Central memory CD8-positive, alpha-beta T cell (primary cell): ENCODE data around the gene GPAM.

Source experiments
- ATAC-seq: fragments of 150-1000 bp; cut with Tn5 transposase; replicated peaks from 2 replicates; pipeline ENCODE4 v1.10.0; 2022; ENCODE audit warnings: mild to moderate bottlenecking, moderate FRiP score, moderate number of reproducible peaks; ENCODE audit not compliant: poor library complexity, severe bottlenecking; ENCODE audit errors: extremely low read depth
- DNase-seq, 2 donors: peaks; one replicate each; pipeline ENCODE4 v3.0.0; 2021; ENCODE audit warnings: low spot score in 2 of 2
- H3K27ac Mint-ChIP-seq: one replicate; pipeline ENCODE4 v1.8.0; 2022; ENCODE audit warnings: low read depth, mild to moderate bottlenecking, moderate library complexity, mixed read lengths
- H3K27me3 Mint-ChIP-seq: one replicate; pipeline ENCODE4 v1.8.0; 2022; ENCODE audit warnings: mixed read lengths
- H3K36me3 Mint-ChIP-seq: one replicate; pipeline ENCODE4 v1.8.0; 2022; ENCODE audit warnings: mild to moderate bottlenecking, moderate library complexity, mixed read lengths; ENCODE audit not compliant: insufficient read depth
- H3K4me1 Mint-ChIP-seq: one replicate; pipeline ENCODE4 v1.8.0; 2022; ENCODE audit warnings: mixed read lengths
- H3K4me3 Mint-ChIP-seq: one replicate; pipeline ENCODE4 v1.8.0; 2022; ENCODE audit warnings: mild to moderate bottlenecking, moderate library complexity, mixed read lengths
- H3K9me3 Mint-ChIP-seq: one replicate; pipeline ENCODE4 v1.8.0; 2022; ENCODE audit warnings: mixed read lengths

The GPAM gene

DNA sequence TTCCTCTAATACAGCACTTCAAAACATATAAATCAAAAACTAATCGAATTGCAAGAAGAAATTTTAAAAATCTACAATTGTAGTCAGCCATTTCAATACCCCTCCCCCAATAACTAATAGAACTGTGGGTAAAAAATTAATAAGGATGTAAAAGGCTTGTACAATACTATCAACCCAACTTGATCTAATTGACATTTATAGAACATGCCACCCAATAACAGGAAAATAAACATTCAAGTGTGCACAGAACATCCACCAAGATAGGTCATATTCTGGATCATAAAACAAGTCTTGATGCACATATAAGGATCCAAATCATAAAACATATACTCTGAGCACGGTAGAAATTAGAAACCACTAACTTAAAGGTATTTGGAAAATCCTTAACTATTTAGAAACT is 4.0 kb upstream of the GPAM start:
- Mint-ChIP-seq H3K27me3 (peaks cover 49% of the 10 kb centered on the region), H3K27ac (no peak overlapping the region), H3K36me3 (peaks cover 10% of the 10 kb centered on the region), H3K4me1 (peaks cover 32% of the 10 kb centered on the region), H3K4me3 (no peak overlapping the region), H3K9me3 (no peaks in the 10 kb centered on the region)
- ATAC-seq (no peak), DNase-seq (no peak)

DNA sequence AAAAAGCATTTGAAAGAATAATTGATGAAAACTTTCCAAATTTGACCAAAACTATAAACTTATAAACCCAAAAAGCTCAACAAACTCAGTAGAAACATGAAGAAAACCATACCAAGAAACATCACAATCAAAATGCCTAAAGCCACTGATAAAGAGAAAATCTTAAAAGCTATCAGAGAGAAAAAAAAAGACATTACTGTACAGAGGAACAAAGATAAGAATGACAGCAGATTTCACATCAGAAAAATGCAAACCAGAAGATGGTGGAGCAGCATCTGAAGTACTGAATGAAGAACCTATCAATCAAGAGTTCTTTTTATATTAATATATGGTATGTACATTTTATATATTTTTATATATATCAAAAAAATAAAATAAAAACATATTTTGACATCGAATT is 2.4 kb upstream of the GPAM start:
- Mint-ChIP-seq H3K9me3 (no peaks in the 10 kb centered on the region), H3K27ac (peak overlapping the region; percentile 87), H3K4me1 (peaks cover 33% of the 10 kb centered on the region), H3K4me3 (peak overlapping the region; percentile 89), H3K36me3 (peaks cover 10% of the 10 kb centered on the region), H3K27me3 (peaks cover 36% of the 10 kb centered on the region)
- DNase-seq = no peak
- no peak for ATAC-seq

DNA sequence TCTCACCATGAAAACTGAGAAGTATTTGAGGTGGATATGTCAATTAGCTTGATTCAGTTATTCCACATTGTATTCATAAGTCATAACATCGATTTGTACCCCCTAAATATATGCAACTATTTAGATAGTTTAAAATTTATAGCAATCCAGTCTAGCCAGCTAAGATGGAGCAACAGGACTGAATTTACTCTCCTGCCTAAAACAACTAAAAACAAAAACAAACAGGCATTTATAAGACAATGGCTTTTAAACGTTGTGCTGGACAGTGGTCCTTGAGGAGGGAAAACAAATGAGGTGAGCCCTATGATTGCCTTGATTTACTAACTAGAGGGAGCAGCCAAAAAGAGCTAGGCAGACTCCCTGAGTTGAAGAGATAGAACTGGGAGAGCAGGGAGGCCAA is 814 bp upstream of the GPAM start:
- Mint-ChIP-seq H3K36me3 (peaks cover 13% of the 10 kb centered on the region), H3K27me3 (peaks cover 29% of the 10 kb centered on the region), H3K4me1 (peaks cover 38% of the 10 kb centered on the region), H3K27ac (peak overlapping the region; percentile 93), H3K4me3 (peak overlapping the region; percentile 89), H3K9me3 (no peaks in the 10 kb centered on the region)
- DNase-seq (no peak), ATAC-seq (no peak)

DNA sequence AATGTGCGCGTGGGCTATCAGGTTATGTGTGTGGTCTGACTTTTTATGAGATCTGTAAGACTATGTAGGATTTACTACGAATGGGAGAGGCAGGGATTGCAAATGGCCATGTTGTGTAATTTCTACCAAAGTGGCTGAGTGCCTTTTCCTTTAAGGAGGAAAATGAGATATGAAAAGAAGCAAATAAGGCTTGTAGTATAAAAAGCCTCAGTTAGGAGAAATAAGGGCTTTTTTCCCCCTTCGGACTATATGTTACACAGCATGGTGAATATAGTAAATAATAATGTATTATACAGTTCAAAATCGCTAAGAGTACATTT is 447 bp upstream of the GPAM start:
- Mint-ChIP-seq H3K4me3 (peak overlapping the region; percentile 89), H3K27me3 (peaks cover 25% of the 10 kb centered on the region), H3K36me3 (peaks cover 14% of the 10 kb centered on the region), H3K9me3 (no peaks in the 10 kb centered on the region), H3K27ac (peak overlapping the region; percentile 93), H3K4me1 (peaks cover 38% of the 10 kb centered on the region)
- DNase-seq = no peak
- no peak for ATAC-seq

DNA sequence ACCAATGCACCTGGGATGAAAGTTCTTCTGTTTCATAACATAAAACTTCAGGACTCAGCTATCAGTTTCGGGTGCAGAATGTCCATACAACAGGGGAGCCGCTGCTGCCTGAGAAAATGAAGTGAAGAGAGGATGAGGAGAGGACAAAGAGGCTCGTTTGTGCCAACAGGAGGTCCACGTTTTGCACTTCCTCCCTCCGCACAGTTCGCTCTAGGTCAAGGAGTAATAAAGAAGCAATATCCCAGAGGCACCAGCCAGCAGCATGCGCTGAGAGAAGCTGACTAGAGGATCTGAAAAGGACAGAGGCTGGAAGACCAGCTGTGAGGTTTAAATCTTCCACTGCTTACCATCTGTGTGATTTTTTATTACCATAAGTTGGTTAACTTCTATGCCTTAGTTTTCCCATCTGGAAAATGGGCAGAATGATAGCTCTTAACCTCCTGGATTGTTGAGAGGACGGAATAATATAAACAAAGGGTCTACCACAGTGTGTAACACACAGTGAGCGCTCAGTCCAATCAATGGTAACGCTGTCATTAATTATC is 709 bp downstream of the GPAM start:
- Mint-ChIP-seq H3K36me3 (peaks cover 25% of the 10 kb centered on the region), H3K4me3 (peak overlapping the region; percentile 89), H3K4me1 (peaks cover 38% of the 10 kb centered on the region), H3K27me3 (peaks cover 13% of the 10 kb centered on the region), H3K27ac (peak overlapping the region; percentile 93), H3K9me3 (no peaks in the 10 kb centered on the region)
- ATAC-seq = no peak
- no peak for DNase-seq

DNA sequence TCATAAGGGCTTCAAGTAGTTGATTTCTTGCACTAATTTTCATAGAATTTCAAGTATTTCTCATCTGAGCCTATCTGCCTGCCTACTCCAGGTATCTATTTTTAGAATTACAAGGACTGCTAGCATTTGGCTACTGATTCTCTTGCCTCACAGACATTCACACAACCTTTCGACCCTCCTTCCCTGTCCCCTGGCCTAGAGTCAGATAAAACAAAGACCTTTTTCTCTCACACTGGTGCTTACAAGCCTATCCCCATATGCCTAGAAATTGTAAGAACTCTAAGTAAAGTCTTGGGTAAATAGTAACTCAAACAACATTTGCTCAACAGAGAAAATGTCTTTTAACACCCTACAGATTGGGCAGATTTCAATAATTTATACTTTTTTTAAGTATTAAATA is 6.3 kb downstream of the GPAM start:
- H3K4me1 Mint-ChIP-seq = peaks cover 5% of the 10 kb centered on the region
- H3K9me3 Mint-ChIP-seq = no peaks in the 10 kb centered on the region
- no peak for ATAC-seq
- no peak overlapping the region for H3K4me3 Mint-ChIP-seq
- no peak overlapping the region for H3K27ac Mint-ChIP-seq
- H3K27me3 Mint-ChIP-seq = no peaks in the 10 kb centered on the region
- no peak for DNase-seq
- H3K36me3 Mint-ChIP-seq = peaks cover 45% of the 10 kb centered on the region

DNA sequence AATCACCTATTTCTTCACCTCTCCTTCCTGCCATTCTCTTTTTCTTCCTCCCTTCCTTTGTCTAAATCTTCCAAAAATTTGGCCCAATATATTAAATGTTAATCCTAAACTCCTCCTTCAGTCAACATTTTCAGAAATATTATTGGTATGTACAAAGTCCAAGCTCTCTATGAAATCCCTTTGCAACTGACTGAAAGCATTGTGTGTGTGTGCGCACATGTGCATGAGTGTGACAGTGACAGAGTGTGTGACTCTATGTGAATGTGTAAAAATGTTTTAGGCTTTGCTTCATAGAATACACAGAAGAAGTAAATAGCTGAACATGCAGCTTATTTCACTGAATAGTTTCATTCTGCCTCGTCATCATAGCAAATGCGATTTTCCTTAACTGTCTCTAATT is 7.0 kb downstream of the GPAM start:
- H3K27ac Mint-ChIP-seq = no peak overlapping the region
- ATAC-seq (no peak), DNase-seq (no peak)
- H3K4me1 Mint-ChIP-seq = peaks cover 5% of the 10 kb centered on the region
- no peaks in the 10 kb centered on the region for H3K9me3 Mint-ChIP-seq
- no peak overlapping the region for H3K4me3 Mint-ChIP-seq
- no peaks in the 10 kb centered on the region for H3K27me3 Mint-ChIP-seq
- H3K36me3 Mint-ChIP-seq = peaks cover 49% of the 10 kb centered on the region

GRCh38 chr10:112175409-112175808 is 8.2 kb downstream of the GPAM start:
- H3K27me3 Mint-ChIP-seq = no peaks in the 10 kb centered on the region
- H3K4me1 Mint-ChIP-seq = peaks cover 5% of the 10 kb centered on the region
- H3K27ac Mint-ChIP-seq = no peak overlapping the region
- no peaks in the 10 kb centered on the region for H3K9me3 Mint-ChIP-seq
- no peak for DNase-seq
- no peak for ATAC-seq
- H3K36me3 Mint-ChIP-seq = peaks cover 55% of the 10 kb centered on the region
- no peak overlapping the region for H3K4me3 Mint-ChIP-seq

GRCh38 chr10:112173206-112173605 is 10.4 kb downstream of the GPAM start:
- DNase-seq = no peak
- Mint-ChIP-seq H3K9me3 (no peaks in the 10 kb centered on the region), H3K27ac (no peak overlapping the region), H3K27me3 (no peaks in the 10 kb centered on the region), H3K4me1 (no peaks in the 10 kb centered on the region), H3K36me3 (peaks cover 49% of the 10 kb centered on the region), H3K4me3 (no peak overlapping the region)
- ATAC-seq = no peak

DNA sequence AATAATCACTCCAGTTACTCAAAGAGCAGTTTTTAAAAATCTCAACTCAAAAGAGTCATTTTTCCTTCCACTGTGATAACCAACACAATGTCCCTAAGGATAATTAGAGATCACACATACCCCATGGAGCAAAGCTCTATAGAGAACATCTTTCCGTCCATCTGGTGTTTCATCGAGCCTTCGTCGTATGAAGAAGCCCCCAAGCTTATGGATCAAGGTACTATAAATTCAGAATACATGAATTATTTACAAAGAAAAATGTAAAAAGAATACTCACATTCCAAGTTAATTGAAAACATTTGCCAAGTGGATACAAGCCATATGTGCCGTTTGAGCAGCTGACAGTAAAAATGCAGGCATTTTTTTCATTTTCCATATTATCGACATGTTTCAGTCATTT is 14.8 kb downstream of the GPAM start:
- Mint-ChIP-seq H3K36me3 (peaks cover 47% of the 10 kb centered on the region), H3K27me3 (no peaks in the 10 kb centered on the region), H3K4me1 (no peaks in the 10 kb centered on the region), H3K27ac (no peak overlapping the region), H3K4me3 (no peak overlapping the region), H3K9me3 (no peaks in the 10 kb centered on the region)
- ATAC-seq = no peak
- no peak for DNase-seq

- Mint-ChIP-seq H3K27me3 (no peaks in the 10 kb centered on the region), H3K36me3 (peaks cover 40% of the 10 kb centered on the region), H3K9me3 (no peaks in the 10 kb centered on the region), H3K4me3 (no peak overlapping the region), H3K4me1 (no peaks in the 10 kb centered on the region), H3K27ac (no peak overlapping the region)
- DNase-seq = no peak
- no peak for ATAC-seq
Measured at GRCh38 chr10:112166800-112167199, 16.8 kb downstream of the GPAM start.

- Mint-ChIP-seq H3K27ac (no peak overlapping the region), H3K9me3 (no peaks in the 10 kb centered on the region), H3K4me1 (no peaks in the 10 kb centered on the region), H3K27me3 (no peaks in the 10 kb centered on the region), H3K4me3 (no peak overlapping the region), H3K36me3 (peaks cover 55% of the 10 kb centered on the region)
- no peak for DNase-seq
- ATAC-seq = no peak
Measured at GRCh38 chr10:112161757-112162518, 21.6 kb downstream of the GPAM start.

DNA sequence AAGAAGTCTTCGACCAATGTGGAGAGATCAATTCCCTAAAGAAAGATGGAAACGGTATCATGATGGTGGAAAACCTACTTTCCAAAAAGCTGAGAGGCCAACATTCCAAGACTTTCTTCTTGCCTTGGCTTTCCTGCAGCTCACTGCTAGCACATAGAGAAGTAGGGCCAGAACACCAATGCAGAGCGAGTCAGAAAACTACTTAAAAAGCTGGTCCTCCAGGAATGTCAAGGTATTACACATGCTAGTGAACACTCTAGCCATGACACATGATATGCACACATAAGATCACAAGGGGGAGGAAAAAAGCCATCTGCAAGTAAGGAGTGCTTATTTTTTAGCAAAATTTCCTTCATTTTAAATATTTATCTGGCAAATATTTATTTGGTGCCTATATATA is 22.7 kb downstream of the GPAM start:
- DNase-seq (no peak), ATAC-seq (no peak)
- H3K36me3 Mint-ChIP-seq = peaks cover 54% of the 10 kb centered on the region
- no peaks in the 10 kb centered on the region for H3K9me3 Mint-ChIP-seq
- H3K27ac Mint-ChIP-seq = no peak overlapping the region
- H3K27me3 Mint-ChIP-seq = no peaks in the 10 kb centered on the region
- no peaks in the 10 kb centered on the region for H3K4me1 Mint-ChIP-seq
- no peak overlapping the region for H3K4me3 Mint-ChIP-seq
